Epidermal melanocyte (primary cell): ENCODE data around the gene NOP53.
A peak's percentile ranks its signal among the peaks of the same experiment; 100 is the strongest.
"Not testable (repeated sequence)": the region's sequence is repeated elsewhere in the genome, so short reads cannot be mapped to it uniquely, and the experiment has no call there.

Experiments
- DNase-seq: peaks from one replicate; pipeline ENCODE4 v3.0.0; 2011; ENCODE audit warnings: low spot score; ENCODE audit not compliant: insufficient read length

The NOP53 gene

GRCh38 chr19:47776568-47776967 lies 31.2 kb downstream of the NOP53 start:
- no peak for DNase-seq

GRCh38 chr19:47777245-47778048 lies 32.1 kb downstream of the NOP53 start:
- not testable (repeated sequence) for DNase-seq

GRCh38 chr19:47778049-47778953 lies 33.0 kb downstream of the NOP53 start, which contains the start of gene SELENOW:
SELENOW (plus strand) TSS chr19:47778703; CDS start chr19:47778786, 83 bp downstream.
- peak; percentile 67 for DNase-seq

GRCh38 chr19:47778954-47779351 lies 33.6 kb downstream of the NOP53 start:
- DNase-seq = no peak

GRCh38 chr19:47779524-47780214 lies 34.3 kb downstream of the NOP53 start:
- DNase-seq = no peak

DNA sequence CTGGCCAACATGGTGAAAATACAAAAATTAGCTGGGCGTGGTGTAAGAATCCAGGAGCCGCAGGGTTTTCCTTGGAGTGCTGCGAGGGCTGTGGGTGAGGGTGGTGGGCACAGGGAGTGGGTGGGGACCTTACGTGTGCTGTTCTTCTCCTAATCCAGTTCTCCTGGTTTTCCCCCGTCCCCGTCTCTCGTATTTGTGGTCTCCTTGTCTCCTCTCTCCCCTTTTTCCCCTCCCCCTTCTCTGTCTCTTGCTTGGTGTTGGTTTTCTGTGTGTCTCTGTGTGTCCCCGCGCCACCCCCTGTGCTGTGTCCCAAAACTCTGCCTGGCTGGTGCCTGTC lies 34.8 kb downstream of the NOP53 start:
- no peak for DNase-seq

DNA sequence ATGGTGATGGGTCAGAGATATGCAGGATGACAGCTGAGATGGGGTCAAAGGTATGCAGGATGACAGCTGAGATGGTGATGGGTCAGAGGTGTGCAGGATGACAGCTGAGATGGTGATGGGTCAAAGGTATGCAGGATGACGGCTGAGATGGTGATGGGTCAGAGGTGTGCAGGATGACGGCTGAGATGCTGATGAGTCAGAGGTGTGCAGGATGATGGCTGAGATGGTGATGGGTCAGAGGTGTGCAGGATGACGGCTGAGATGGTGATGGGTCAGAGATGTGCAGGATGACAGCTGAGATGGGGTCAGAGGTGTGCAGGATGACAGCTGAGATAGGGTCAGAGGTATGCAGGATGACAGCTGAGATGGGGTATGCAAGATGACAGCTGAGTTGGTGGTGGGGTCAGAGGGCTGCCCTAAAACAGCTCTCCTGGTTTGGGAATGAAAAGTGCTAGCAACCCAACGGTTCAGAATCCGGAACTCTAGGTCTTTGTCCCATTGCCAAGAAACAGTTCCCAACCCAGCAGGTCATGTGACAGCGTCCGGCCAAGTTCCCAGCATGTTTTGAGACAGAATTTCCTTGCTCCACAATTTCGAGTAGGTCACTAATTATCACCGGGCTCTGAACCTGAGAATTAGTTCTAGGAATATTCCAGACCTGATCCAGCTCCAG lies 36.4 kb downstream of the NOP53 start:
- no peak for DNase-seq

GRCh38 chr19:47786566-47786965 lies 41.2 kb downstream of the NOP53 start:
- no peak for DNase-seq

GRCh38 chr19:47787307-47787706 lies 42.0 kb downstream of the NOP53 start:
- not testable (repeated sequence) for DNase-seq

- DNase-seq = not testable (repeated sequence)
Observed at GRCh38 chr19:47789811-47790210, 44.5 kb downstream of the NOP53 start.

DNA sequence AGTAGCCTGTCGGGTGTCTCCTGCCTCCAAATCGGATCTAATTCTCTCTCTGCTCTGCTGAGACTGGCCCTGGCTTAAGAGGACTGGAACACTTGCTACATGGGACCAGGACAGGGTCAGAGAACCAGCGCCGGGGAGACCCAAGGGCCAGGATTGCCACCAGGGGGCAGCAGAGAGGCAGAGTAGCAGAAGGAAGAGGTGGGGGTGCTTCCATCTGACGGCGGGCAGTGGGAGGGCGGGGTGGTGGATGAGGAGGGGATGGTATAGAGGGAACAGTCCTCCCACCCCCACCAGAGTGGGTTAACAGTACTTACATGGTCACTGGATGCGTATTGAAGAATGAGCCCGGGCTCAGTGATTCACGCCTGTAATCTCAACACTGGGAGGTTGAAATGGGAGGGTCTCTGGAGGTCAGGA lies 45.1 kb downstream of the NOP53 start:
- DNase-seq = peak; percentile 76

- no peak for DNase-seq
Observed at GRCh38 chr19:47792616-47793015, 47.3 kb downstream of the NOP53 start.

DNA sequence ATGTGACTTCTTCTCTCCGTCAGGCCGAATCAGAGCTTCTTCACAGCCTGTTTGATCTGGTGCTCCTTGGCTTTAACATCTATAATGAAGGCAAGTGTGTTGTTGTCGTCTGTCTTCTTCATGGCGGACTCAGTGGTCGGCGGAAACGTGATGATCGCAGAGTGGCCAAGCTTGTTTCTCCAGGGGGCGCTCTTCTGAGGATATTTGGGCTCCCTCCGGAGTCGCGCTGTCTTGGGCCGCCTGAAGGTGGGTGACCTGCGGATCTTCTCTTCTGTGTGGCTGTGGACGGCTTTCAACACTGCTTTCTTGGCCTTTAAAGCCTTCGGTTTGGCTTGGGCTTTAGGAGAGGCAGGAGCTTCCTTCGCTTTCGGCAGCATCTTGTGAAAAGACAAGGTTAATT lies 49.2 kb downstream of the NOP53 start:
- DNase-seq = no peak

DNA sequence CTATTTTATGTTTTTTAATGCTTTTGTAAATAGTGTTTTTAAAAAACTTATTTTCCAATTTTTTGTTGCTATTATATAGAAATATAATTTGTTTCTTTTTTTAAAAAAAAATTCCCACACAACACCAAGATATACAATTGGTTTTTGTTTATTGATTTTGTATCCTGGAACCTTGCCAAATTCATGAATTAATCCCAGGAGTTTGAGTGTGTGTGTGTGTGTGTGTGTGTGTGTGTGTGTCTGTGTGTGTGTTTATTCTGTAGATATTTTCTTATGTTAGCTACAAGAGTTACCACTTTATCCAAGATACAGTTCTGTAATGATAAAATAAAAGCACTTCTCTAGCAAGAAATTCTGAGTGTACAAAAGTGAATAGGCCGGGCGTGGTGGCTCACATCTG lies 51.4 kb downstream of the NOP53 start:
- DNase-seq = no peak

- no peak for DNase-seq
Observed at GRCh38 chr19:47797996-47798903, 52.9 kb downstream of the NOP53 start.

GRCh38 chr19:47798904-47799266 lies 53.5 kb downstream of the NOP53 start:
- no peak for DNase-seq

GRCh38 chr19:47801270-47801669 lies 55.9 kb downstream of the NOP53 start:
- no peak for DNase-seq

DNA sequence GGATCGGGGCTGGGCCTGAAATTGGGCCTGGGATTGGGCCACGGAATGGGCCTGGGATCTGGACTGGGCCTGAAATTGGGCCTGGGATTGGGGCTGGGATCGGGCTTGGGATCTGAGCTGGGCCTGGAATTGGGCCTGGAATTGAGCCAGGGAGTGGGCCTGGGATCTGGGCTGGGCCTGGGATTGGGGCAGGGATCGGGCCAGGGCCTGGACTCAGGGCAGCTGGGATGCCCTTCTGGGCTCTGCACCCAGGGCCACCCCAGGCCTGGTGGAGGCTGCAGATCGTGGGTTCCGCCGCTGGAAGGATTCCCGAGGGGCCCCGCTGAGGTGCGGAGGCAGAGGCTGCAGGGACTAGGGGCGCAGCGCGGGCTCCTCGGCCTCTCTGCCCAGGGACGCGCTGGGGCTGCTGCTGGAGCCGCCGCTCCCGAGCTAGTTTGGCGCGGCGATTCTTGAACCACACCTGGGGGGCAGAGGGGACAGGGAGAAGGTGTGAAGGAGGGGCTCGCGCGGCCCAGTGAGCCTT lies 57.2 kb downstream of the NOP53 start:
- DNase-seq = no peak

- not testable (repeated sequence) for DNase-seq
Observed at GRCh38 chr19:47803148-47803547, 57.8 kb downstream of the NOP53 start.

DNA sequence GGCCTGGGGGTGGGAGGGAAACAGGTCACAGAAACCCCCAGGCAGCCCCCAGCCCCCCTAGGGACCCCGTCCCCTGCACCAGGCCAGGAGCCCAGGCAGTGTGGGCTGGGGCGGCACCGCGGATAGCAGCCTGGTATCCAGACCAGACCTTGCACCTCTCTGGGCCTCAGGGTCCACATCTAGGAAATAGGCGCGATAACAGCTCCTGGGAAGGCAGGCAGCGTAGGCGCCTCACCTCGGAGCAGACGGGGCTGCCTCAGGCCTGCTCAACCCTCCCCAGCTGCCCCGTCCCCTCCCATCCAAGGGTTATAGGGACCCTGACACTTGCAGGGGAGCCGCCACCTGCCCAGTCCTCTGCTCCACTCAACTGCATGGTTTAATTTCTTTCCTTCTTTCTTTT lies 58.3 kb downstream of the NOP53 start:
- DNase-seq = not testable (repeated sequence)
